GM03348 (cell line): ENCODE results near the gene RBM33.
"Not testable (repeated sequence)": the region's sequence is repeated elsewhere in the genome, so short reads cannot be mapped to it uniquely, and the experiment has no call there.

ENCODE experiments used
- DNase-seq: peaks from one replicate; pipeline ENCODE4 v3.0.0; 2012; ENCODE audit warnings: low spot score

Gene RBM33, protein sequence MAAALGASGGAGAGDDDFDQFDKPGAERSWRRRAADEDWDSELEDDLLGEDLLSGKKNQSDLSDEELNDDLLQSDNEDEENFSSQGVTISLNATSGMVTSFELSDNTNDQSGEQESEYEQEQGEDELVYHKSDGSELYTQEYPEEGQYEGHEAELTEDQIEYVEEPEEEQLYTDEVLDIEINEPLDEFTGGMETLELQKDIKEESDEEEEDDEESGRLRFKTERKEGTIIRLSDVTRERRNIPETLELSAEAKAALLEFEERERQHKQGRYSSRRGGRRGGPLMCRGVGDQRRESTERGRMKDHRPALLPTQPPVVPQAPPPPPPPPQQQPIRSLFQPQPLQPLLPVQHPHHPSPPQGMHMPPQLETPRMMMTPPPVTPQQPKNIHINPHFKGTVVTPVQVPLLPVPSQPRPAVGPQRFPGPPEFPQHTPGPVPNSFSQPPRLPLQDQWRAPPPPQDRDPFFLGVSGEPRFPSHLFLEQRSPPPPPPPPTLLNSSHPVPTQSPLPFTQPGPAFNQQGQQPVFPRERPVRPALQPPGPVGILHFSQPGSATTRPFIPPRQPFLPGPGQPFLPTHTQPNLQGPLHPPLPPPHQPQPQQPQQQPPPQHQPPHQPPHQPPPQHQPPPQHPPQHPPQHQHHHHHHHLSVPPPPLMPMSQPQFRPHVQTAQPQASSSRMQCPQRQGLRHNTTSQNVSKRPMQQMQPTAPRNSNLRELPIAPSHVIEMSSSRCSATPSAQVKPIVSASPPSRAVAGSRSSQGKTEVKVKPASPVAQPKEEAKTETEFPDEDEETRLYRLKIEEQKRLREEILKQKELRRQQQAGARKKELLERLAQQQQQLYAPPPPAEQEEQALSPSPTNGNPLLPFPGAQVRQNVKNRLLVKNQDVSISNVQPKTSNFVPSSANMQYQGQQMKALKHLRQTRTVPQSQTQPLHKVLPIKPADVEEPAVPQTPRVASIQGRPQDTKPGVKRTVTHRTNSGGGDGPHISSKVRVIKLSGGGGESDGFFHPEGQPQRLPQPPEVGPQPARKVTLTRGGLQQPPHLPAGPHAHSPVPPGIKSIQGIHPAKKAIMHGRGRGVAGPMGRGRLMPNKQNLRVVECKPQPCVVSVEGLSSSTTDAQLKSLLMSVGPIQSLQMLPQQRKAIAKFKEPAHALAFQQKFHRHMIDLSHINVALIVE

DNA sequence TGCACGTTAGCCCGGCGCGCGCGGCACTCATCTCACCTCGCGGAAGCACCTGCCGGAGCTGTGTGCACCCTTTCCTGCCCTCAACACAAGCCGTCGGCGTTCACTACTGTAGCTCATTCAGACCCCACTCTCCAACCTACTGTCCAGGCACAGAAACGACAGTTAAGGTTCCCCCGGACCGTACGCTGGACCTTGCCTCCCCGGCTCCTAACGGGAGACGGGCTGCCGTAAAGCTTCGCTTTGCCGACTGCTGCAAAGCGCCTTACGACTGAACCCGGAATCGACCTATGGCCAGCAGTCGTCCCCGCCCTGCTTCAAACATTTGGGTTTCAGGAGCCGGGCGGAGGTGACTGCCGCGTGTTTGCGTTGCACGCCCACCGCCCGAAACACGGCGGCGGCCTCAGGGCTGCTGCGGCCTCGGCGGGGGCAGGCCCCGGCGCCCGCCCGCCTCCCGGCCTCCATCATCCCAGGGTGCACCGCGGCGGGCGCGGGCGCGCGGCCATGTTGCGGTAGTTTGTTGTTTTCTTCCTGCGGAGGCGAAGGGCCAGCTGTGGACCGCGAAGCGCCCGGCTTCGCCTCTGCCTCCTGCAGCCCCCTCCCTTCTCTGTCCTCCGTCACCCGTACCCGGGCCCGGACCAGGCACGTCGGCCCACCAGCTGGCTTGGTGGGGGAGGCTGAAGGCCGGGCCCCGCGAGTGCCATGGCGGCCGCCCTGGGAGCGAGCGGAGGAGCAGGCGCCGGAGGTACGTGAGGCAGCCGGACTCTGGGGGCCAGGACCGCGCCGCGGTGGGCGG is at the start of gene RBM33:
RBM33 (plus strand) TSS at position 484 of the 793 bp plus-strand sequence; CDS start at position 700, 216 bp downstream.
- peak; percentile 93 for DNase-seq

DNA sequence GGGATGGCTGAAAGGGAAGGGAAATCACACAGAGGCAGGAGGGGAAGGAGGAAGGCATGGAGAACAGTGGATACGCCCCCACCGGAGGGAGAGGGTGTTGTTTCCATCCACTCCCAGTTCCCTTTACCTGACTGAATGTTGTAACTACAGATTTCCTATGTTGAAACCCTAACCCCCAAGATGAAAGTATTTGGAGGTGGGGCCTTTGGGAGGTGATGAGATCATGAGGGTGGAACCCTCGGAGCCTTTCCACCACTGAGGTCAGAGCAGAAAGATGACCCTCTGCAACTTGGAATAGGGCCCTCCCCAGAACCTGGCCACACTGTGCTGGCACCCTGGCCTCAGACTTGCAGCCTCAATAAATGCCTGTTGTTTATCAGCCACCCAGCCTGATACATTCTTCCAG is 49.5 kb upstream of the RBM33 start:
- no peak for DNase-seq

DNA sequence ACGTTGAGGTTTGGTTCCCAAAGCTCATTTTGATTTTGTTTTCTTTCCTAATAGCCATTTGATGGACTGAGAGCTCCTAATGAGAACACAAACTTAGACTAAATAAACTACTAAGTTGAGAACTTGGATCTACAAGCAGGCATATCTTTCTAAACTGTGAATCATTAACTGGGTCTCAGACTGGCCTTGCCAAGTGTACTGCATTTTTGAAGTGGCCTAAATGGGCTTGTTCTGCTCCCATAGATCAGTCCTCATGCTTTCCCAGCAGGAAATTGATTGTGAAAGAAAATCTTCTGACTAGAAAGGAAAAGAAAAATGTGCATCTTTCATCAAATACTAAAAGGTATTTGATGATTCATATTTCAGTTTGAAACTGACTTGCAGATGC is 46.7 kb upstream of the RBM33 start:
- no peak for DNase-seq

DNA sequence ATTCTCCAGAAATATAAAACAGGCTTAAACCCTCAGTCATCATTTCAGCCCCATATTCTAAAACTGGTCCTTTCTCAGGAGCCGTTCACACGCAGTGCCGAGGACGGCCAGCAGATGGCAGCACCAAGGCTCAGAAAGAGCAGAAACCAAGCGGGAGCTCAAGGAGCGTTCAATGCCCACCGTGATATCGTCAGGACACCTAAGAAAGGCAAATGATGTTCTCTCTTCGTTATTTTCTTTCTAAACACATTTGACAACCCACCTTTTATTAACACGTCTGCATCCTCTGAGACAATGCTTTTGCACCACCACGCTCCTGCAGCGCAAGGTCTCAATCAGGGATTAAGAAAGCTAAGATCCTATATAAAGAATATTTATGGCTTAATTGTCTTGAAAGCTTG is 45.7 kb upstream of the RBM33 start:
- peak; percentile 87 for DNase-seq

DNA sequence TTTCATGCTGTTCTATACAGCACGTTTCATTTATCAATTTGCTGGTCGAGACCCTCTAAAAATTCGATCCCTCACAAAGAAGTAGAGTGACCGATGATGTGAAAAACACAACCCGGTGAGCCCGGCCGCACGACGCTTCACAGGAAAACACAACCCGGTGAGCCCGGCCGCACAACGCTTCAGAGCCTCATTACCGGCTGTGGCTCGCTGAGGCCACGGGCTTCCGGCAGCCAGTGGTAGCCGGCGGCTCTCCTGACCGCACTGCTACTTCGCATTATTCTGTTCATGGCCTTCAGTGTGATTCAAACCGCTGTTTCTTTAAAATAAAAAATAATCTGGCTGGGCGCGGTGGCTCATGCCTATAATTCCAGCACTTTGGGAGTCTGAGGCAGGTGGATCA is 42.3 kb upstream of the RBM33 start:
- no peak for DNase-seq

DNA sequence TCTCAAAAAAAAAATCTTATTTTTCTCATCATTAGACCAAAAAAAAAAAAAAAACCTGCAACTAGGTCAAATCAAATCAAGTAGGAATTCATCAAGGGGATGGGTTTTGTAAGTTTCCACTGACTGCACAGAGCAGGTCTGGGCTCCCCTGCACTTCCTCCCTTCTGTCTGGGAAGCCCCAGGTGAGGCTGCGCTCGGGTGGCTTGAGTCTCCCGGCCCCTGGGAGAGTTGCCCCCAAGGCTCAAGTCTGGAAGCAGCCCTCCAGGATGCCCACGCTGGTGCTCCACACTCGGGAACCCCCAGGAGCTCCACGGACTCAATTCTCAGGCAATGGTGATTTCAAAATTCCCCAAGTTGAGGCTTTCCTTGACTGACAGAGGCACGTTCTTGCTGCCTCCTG is 41.7 kb upstream of the RBM33 start:
- DNase-seq: no peak

DNA sequence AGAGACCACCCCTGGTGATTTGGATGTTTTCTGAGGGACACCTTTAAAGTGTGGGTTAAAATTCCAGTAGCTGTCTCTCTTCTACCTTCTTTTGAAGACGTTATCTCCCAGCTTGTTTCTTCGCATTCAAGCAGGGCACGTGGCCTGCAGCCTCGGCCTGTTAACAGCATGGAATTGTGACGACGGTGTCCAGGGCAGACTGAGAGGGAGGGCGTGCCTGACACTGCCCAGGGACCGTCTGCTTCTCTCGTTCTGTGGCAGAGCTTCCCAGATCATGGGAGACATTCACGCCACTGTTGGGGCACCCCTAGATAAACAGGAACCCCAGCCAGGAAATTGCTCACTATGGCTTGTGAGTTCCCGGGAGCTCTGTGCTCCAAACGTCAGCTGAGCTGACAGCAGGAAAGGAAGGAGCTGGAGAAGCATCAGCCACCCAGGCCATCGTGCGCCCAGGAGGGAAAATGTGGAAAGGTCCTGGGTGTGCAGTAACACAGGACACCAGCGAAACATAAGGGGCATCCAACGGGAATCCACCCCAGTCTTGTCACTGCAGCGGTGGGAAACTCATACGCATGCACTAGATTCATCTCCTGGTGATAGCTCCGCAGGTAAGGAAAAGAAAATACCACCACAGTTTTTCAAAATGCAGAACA is 41.1 kb upstream of the RBM33 start:
- no peak for DNase-seq

DNA sequence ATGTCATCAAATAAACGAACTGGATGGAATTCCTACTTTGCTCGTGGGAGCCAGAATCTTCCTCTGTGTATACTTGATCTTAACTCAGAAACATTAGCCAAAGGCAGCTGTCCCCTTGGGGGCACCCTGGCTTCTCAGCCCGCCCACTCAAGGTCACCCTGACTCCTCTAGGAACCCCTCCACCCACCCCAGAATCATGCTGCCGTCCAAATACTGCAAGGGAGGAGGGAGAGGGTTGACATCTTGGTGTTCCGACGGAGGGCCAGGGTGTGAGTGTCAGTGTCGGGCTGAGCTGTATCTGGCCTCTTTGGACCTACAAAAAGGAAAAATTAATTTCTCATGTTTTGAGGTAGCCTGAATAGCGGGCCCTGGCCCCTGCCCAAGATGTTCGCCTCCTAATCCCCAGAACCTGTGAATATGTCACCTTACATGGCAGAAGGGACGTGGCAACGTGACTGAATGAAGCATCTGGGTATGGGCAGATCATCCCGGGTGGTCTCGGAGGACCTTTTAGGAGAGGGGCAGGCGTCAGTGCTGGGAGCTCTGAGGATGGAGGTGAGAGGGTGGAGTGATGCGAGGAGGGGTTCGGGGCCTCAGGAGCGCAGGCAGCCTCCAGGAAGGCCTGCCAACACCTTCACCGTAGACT is 40.5 kb upstream of the RBM33 start:
- no peak for DNase-seq

DNA sequence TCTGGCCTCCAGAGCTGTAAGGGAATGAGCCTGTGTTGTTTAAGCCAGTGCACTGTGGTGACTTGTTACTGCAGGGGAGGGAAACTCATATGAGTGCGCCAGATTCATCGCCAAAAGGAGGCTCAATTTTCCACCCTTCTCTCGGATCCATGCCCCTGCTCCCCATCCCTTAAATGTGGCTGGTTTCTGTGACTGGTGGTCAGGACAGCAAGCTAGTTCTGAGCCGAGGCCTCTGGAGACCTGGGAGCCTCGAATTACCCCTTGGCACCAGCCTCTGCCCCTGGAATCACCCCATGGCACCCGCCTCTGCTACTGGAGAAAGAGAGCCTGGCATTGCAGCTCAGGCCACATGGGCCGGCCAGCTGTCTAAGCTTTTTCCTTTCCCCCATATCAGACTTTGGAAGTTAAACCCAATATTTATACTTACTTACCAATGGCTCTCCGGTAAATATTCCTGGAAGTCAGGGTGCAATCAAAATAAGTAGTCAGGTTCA is 39.9 kb upstream of the RBM33 start:
- no peak for DNase-seq

DNA sequence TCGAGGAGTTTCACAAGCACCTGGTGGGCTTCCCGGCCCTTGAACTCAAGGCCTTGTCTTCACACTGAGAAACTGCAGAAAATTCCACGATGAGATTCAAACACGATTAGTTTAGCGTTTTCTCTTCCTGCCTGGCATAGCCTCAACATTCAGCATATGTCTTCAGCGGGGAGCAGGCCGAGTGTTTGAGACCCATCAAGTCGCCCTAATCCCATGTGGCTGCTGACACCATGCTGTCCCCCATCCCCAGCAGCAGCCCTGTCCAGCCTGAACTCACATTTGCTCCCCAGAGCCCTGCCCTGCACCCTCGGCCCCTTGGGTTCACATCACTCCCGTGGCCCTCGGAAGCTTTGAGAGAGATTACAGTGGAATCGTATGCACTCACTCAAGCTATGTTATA is 35.3 kb upstream of the RBM33 start:
- no peak for DNase-seq

DNA sequence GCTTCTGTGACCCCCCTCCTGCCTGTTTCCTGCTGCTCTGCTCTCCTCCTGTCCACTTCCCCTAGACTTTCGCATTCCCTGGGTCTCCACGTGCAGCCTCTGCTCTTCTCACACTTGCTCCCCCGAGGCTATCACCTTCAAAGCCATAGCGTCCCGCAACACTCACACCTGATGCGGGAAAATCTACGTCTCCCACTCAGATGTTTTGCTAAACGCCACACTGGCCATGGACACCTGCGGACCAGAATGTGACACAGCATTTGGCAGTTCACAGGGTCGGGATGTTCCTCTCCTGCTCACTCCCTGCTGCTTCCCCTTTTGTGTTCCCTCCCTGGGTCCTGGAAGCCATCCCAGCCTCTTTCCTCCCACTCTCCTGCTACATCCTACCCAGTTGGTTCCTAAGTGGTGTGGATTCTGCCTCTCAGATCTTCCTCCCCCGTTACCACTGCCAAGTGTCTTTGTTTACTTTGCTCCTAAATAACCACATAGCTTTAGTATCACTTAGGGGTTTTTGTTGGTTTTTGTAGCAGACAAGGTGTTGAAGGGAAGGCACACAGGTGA is 33.7 kb upstream of the RBM33 start:
- no peak for DNase-seq

DNA sequence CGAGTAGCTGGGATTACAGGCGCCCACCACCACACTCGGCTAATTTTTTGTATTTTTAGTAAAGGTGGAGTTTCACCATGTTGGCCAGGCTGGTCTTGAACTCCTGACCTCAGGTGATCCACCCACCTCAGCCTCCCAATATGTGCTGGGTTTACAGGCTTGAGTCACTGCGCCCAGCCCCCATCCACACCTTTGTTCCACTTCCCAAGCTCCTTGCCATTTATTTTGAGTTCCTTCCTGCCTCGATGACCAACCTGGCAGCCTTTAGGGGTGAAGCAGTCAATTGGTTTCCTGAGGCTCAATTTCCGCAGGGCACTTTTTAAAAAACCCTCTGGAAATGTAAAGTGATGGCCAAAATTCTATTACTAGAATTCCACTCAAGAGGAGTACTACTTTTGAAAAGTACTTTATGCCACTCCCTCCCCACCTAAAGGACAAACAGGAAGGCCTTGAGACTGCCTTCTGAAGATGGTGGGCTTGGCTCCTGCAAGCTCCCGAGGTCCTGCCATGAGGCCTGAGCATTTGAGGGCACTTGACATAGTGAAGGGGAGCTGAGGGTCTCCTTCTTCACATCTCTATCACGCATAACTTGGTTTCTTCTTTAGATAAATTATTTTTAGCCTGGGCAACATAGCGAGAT is 32.5 kb upstream of the RBM33 start:
- no peak for DNase-seq

DNA sequence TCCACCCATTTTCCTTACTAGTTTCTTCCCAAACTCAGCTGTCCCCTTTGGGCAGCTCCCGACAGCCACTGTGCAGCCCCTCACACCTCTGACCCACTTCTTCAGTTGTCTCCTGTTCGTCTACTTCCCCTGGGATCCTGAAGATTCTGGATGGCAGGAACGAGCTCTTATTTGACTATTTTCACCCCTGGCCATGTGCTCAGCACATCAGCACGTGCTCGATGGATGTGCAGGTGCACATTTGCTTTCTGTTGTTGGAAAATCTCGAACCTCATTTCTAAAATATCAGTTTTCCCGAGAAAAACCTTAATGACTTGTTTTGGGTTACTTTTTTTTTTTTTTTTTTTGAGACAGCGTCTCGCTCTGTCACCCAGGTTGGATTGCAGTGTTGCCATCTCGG is 31.8 kb upstream of the RBM33 start:
- DNase-seq: no peak

DNA sequence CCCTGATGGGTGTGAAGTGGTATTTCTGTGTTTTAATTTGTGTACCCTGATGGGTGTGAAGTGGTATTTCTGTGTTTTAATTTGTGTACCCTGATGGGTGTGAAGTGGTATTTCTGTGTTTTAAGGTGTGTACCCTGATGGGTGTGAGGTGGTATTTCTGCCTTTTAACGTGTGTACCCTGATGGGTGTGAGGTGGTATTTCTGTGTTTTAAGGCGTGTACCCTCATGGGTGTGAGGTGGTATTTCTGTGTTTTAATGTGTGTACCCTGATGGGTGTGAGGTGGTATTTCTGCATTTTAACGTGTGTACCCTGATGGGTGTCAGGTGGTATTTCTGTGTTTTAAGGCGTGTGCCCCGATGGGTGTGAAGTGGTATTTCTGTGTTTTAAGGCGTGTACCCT is 29.4 kb upstream of the RBM33 start:
- DNase-seq: not testable (repeated sequence)

DNA sequence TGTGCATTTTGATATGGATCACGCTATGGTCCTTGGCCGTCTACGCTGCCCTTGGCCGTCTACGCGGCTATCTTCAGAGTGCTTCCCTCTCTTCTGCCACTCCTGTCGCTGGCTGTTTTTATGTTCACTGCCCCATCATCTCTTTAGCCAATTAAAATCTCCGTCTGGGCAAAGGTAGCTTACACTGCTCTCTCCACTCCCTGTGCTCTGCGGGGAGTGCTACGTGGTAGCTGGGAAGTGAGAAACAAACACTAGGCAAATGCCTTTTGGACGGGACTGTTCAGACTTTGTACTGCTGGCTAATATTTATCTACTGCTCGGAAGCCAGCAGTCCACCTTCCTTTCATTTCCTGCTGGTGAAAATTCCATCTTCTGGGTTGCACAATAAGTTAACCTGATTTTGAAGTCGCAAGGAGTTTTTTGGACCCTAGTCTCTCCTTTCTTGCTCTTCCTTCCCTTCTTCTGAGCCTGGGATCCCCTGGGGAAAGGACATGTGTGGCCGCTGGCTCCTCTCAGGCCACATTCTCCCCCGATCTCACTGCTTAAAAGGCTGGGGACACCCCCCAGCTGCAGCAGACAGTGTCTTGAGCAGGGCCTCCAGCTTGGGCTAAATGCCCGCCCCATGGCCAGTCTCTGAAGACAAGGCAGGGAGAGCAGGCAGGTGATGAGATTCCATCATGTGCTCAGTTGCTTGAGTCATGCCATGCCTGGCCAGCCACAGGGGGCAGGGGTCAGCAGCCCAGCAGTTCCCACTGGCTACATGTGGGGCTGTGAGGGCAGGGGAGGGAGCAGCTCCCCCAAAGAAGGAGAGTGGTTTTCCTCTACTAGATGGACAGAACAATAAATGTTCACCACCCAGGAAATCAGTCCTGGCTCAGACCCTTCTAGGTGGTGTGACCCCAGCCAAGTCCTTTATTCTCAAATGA is 25.5 kb upstream of the RBM33 start:
- no peak for DNase-seq

DNA sequence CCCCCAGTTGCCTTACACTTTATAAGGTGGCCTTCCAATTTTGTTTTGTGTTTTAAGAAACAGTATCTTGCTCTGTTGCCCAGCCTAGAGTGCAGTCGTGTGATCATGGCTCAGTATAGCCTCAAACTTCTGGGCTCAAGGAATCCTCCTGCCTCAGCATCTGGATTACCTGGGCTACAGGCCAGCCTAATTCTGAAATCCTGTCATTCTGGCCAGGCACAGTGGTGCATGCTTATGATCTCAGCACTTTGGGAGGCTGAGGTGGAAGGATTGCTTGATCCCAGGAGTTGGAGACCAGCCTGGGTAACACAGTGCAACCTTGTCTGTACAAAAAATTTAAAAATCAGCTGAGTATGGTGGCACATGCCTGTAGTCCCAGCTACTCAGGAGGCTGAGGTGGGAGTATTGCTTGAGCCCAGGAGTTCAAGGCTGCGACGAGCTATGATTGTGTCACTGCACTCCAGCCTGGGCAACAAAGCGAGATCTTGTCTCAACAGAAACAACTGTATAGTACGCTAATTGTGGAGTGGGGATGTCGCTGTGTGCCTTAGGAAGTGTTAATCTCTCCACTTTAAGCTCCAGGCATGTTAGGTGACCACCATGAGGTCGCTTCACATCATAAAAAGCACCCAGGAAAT is 24.7 kb upstream of the RBM33 start:
- no peak for DNase-seq

DNA sequence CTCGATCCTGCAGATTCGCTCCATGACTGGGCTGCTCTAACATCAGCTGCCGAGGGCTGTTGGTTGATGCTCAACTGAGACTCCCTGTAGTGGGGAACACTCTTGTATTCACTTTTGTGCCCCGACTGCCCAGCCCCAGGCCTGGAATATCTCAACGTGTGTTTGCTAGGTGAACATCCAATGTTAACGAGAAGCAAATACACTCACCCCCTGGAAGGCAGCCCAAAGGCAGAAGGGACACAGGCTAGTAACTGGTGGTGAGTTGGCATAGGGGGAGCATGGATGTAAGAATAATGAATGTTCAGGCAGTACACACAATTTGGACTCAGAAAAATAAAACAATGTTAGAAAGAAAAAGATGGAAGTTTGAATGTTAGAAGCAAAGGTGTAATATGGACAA is 24.0 kb upstream of the RBM33 start:
- DNase-seq: no peak

DNA sequence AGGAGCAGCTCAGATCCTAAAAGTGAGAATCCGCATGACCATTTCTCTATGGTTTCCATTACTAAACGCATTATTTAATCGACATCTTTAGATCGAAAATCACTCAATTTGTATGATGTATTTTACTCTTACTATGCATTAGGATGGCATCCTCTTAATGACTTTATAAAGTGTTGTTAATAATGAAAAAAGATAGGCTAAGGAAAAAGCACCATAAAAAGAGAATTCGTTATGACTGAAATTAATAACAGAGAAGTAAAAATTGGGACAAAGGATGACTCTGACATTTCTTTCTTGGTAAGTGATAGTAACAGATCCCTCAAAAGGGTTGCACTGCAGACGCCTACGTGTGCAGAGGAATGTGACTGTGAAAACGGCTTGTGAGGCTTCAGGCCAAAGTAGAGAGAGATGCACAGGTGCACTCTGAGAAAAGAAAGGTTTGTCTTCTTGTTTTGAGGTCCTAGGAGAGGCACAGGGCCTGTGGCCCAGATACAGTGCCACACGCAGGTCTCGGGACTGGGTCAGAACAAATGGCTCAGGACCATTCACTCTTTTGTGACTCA is 23.0 kb upstream of the RBM33 start:
- no peak for DNase-seq
